ENCODE data around the gene RYR2. TPM values are rescaled to one million over a fixed set of nuclear protein-coding genes. Genes with fewer than 3 reads are reported as not detected.

RYR2 gene
- total RNA-seq, 2 donors from 2014 or later, result 0.15 to 0.26 TPM

GRCh38 chr1:237279629-237280028, 237.6 kb downstream of the RYR2 start:
- Mint-ChIP-seq H3K27me3 (peaks cover 3% of the 10 kb centered on the region), H3K27ac (no peak overlapping the region), H3K4me1 (no peaks in the 10 kb centered on the region), H3K4me3 (no peak overlapping the region), H3K9me3 (no peaks in the 10 kb centered on the region), H3K36me3 (ENCODE audit: low read depth) (no peaks in the 10 kb centered on the region)
- ATAC-seq (replicated peaks), result no peak

DNA sequence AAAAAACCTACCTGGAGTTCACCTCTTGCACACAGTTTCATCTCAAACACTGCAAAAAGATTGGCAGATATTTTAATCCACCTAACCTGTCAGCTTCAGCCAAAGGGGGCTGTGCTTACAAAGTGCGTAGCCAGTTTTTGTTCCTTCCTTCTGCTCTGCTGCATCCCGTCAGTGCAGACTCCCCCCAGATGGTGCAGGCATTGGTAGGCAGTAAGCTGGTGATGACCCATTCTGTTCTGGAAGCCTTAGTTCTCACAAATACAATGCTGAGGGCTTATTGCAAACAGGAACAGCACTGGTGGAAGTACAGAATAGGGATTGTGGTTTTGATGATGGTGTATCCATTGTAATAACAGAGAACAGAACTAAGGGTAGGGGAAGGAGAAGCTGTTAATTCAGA, 239.5 kb downstream of the RYR2 start:
- H3K4me3 Mint-ChIP-seq, result no peak overlapping the region
- no peak for ATAC-seq (replicated peaks)
- H3K27ac Mint-ChIP-seq, result no peak overlapping the region
- no peaks in the 10 kb centered on the region for H3K9me3 Mint-ChIP-seq
- H3K4me1 Mint-ChIP-seq, result no peaks in the 10 kb centered on the region
- H3K36me3 Mint-ChIP-seq (ENCODE audit: low read depth), result no peaks in the 10 kb centered on the region
- peaks cover 3% of the 10 kb centered on the region for H3K27me3 Mint-ChIP-seq

DNA sequence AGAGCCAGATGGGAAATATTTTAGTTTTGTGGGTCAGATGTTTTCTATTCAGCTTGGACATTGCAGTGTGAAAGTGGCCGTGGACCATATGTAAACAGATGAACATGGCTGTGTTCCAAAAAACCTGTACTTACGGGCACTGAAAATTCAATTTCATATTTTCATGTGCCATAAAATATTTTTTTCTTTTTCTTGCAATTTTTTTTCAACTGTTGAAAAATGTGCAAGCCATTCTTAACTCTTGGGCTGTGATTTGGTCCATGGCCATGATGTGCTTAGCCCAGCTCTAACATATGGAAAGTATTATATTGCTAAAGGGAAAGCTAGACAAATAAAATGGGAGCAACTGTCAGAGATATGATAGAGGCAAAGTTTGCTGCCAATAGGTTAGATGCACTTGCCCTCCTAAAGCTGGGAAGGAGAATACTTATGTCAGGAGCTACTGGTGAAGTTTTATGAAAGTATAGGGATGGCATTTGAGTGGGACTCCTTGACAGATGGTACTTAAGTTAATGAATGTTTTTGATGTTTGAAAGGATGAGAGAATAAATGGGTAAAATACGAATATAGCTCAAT, 240.3 kb downstream of the RYR2 start:
- Mint-ChIP-seq H3K36me3 (ENCODE audit: low read depth) (no peaks in the 10 kb centered on the region), H3K9me3 (no peaks in the 10 kb centered on the region), H3K27ac (no peak overlapping the region), H3K4me1 (no peaks in the 10 kb centered on the region), H3K27me3 (peaks cover 3% of the 10 kb centered on the region), H3K4me3 (no peak overlapping the region)
- ATAC-seq (replicated peaks), result no peak

GRCh38 chr1:237287876-237288521, 246.0 kb downstream of the RYR2 start:
- H3K36me3 Mint-ChIP-seq (ENCODE audit: low read depth), result no peaks in the 10 kb centered on the region
- H3K4me1 Mint-ChIP-seq, result no peaks in the 10 kb centered on the region
- H3K4me3 Mint-ChIP-seq, result no peak overlapping the region
- no peak for ATAC-seq (replicated peaks)
- peaks cover 9% of the 10 kb centered on the region for H3K27me3 Mint-ChIP-seq
- H3K27ac Mint-ChIP-seq, result no peak overlapping the region
- H3K9me3 Mint-ChIP-seq, result no peaks in the 10 kb centered on the region

DNA sequence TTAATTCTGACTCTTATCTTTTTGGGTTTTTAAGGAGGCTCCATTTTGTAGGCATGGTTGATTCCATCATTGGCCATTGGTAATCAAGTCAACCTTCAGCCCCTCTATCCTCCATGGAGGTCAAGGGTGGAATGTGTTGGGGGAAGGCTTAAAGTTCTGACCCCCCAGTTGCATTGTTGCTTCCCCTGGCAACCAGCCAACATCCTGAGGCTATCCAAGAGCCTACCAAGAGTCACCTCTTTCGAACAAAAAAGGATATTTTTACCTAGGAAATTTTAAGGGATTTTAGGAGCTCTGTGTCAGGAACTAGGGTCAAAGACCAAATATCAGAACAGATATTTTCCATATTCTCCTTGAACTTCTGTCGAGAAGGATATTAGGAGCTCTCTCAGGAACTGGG, 251.8 kb downstream of the RYR2 start:
- peaks cover 5% of the 10 kb centered on the region for H3K27me3 Mint-ChIP-seq
- H3K4me3 Mint-ChIP-seq, result no peak overlapping the region
- H3K9me3 Mint-ChIP-seq, result no peaks in the 10 kb centered on the region
- H3K27ac Mint-ChIP-seq, result no peak overlapping the region
- no peaks in the 10 kb centered on the region for H3K4me1 Mint-ChIP-seq
- ATAC-seq (replicated peaks), result no peak
- H3K36me3 Mint-ChIP-seq (ENCODE audit: low read depth), result no peaks in the 10 kb centered on the region

GRCh38 chr1:237296861-237297260, 254.9 kb downstream of the RYR2 start:
- no peak for ATAC-seq (replicated peaks)
- no peaks in the 10 kb centered on the region for H3K36me3 Mint-ChIP-seq (ENCODE audit: low read depth)
- H3K27me3 Mint-ChIP-seq, result no peaks in the 10 kb centered on the region
- H3K9me3 Mint-ChIP-seq, result no peaks in the 10 kb centered on the region
- no peak overlapping the region for H3K4me3 Mint-ChIP-seq
- H3K4me1 Mint-ChIP-seq, result no peaks in the 10 kb centered on the region
- H3K27ac Mint-ChIP-seq, result no peak overlapping the region

DNA sequence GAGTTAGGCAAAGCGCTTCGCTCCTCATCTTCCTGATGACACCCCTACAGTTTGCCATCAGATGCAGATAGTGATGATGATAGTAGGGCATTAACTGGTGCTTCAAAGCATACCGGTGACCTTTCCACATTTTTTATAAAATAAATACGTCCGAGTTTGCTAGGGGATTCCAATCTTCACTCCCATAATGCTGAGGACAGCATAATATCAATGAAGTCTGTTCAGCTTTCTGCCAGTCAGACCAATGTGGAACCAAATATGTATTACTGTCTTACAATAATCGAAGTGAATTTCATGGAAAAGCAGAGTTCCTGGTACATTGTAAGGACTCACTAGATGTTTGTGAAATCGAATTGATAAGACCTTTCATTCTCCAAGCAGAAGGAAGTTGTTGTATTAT, 258.7 kb downstream of the RYR2 start:
- Mint-ChIP-seq H3K4me3 (no peak overlapping the region), H3K27ac (no peak overlapping the region), H3K4me1 (no peaks in the 10 kb centered on the region), H3K36me3 (ENCODE audit: low read depth) (no peaks in the 10 kb centered on the region), H3K9me3 (no peaks in the 10 kb centered on the region), H3K27me3 (peaks cover 5% of the 10 kb centered on the region)
- no peak for ATAC-seq (replicated peaks)

DNA sequence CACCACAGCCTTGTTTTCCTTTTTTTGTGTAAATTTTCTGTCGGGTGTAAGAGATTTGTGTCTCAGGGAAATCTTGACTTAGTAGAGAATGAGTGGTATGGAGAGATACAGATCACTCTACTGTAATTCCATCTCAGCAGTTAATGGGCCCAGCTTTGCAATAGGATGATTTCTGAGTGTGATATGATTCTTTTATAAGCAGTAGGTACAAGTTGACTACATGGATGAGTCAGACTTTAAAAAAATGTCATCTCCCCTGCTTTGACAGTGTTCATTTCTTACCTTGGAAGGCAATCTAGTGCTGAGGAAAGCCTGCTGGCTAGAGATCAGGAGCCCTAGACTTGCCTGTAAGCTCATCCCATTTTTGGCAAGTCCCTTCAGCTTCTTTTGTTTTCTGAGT, 261.9 kb downstream of the RYR2 start:
- Mint-ChIP-seq H3K27ac (no peak overlapping the region), H3K9me3 (no peaks in the 10 kb centered on the region), H3K4me3 (no peak overlapping the region), H3K27me3 (peaks cover 5% of the 10 kb centered on the region), H3K36me3 (ENCODE audit: low read depth) (no peaks in the 10 kb centered on the region), H3K4me1 (no peaks in the 10 kb centered on the region)
- no peak for ATAC-seq (replicated peaks)

DNA sequence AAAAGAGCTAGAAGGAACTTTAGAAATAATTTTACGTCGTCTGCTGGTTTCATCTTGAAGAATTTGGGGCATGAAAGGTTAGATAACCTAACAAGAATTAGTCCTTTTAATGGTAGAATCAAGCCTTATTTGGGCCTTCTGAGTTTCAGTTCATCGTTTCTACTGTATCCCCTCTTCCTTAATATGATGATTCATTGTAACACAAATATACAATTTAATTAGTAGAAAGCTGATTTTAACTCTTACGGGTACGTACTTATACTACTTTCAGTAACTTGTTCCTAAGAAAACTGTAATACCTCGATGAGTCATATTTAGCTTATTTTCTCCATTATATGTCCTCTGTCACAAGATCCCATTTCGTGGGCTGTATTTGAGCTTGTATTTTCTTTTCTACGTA, 264.7 kb downstream of the RYR2 start:
- no peak for ATAC-seq (replicated peaks)
- Mint-ChIP-seq H3K27ac (no peak overlapping the region), H3K27me3 (peaks cover 5% of the 10 kb centered on the region)

DNA sequence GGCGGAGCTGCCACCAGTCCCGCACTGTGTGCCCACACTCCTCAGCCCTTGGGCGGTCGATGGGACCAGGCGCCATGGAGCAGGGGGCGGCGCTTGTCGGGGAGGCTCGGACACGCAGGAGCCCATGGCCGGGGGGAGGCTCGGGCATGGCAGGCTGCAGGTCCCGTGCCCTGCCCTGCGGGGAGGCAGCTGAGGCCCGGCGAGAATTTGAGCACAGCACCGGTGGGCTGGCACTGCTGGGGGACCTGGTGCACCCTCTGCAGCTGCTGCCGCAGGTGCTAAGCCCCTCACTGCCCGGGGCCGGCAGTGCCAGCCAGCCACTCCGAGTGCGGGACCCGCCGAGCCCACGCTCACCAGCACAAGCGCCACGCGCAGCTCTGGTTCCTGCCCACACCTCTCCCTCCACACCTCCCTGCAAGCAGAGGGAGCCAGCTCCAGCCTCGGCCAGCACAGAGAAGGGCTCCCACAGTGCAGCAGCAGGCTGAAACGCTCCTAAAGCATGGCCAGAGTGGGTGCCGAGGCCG, 267.7 kb downstream of the RYR2 start:
- Mint-ChIP-seq H3K27me3 (peaks cover 4% of the 10 kb centered on the region), H3K4me1 (no peaks in the 10 kb centered on the region), H3K4me3 (no peak overlapping the region), H3K9me3 (peaks cover 4% of the 10 kb centered on the region), H3K27ac (no peak overlapping the region), H3K36me3 (ENCODE audit: low read depth) (no peaks in the 10 kb centered on the region)
- no peak for ATAC-seq (replicated peaks)

More for the DNA sequence above, 264.7 kb downstream of the RYR2 start:
- no peaks in the 10 kb centered on the region for H3K36me3 Mint-ChIP-seq (ENCODE audit: low read depth)
- H3K4me1 Mint-ChIP-seq, result no peaks in the 10 kb centered on the region
- no peaks in the 10 kb centered on the region for H3K9me3 Mint-ChIP-seq
- H3K4me3 Mint-ChIP-seq, result no peak overlapping the region

GRCh38 chr1:237316352-237316751, 274.4 kb downstream of the RYR2 start:
- no peaks in the 10 kb centered on the region for H3K4me1 Mint-ChIP-seq
- H3K36me3 Mint-ChIP-seq (ENCODE audit: low read depth), result no peaks in the 10 kb centered on the region
- ATAC-seq (replicated peaks), result no peak
- H3K27me3 Mint-ChIP-seq, result peaks cover 5% of the 10 kb centered on the region
- H3K27ac Mint-ChIP-seq, result no peak overlapping the region
- peaks cover 4% of the 10 kb centered on the region for H3K9me3 Mint-ChIP-seq
- no peak overlapping the region for H3K4me3 Mint-ChIP-seq

DNA sequence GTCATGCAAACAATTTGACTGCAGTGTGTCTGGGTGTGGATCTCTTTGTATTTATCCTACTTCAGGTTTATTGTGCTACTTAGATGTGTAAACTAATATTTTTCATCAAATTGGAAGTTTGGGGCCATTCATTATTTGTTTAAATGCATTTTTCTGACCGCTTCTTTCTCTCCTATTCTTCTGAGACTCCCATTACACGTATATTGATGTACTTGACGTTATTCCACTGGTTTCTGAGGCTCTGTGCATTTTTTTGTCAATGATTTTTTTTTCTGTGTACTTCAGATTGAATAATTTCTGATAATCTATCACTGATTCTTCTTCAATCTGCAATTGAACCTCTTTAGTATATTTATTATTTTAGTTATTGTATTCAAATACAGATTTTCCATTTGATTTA, 276.8 kb downstream of the RYR2 start:
- Mint-ChIP-seq H3K4me1 (no peaks in the 10 kb centered on the region), H3K4me3 (no peak overlapping the region), H3K27me3 (peaks cover 5% of the 10 kb centered on the region), H3K27ac (no peak overlapping the region), H3K36me3 (ENCODE audit: low read depth) (no peaks in the 10 kb centered on the region), H3K9me3 (no peaks in the 10 kb centered on the region)
- ATAC-seq (replicated peaks), result no peak

- Mint-ChIP-seq H3K27me3 (peaks cover 5% of the 10 kb centered on the region), H3K4me1 (no peaks in the 10 kb centered on the region), H3K4me3 (no peak overlapping the region), H3K36me3 (ENCODE audit: low read depth) (no peaks in the 10 kb centered on the region), H3K9me3 (no peaks in the 10 kb centered on the region), H3K27ac (no peak overlapping the region)
- no peak for ATAC-seq (replicated peaks)
These were observed 278.9 kb downstream of the RYR2 start for GRCh38 chr1:237320890-237321289.

DNA sequence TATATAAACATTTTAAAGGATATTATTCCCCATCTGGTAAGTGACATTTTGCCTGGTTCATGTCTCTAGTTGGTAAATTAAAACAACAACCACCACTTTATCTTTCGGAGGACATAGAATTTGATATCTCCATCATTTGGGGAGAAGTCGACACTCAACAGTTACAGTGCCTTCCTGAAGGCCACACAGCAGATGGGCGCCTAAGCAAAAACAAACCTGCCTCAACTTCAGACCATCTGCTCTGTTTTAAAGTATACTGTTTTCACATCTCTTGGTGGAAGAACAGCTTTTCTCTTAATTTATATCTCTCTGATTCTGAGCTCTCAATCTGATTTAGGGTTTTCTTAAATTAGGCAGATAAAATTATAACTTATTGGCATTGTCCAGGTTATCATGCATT, 282.2 kb downstream of the RYR2 start:
- Mint-ChIP-seq H3K4me1 (no peaks in the 10 kb centered on the region), H3K27me3 (peaks cover 5% of the 10 kb centered on the region), H3K27ac (no peak overlapping the region), H3K36me3 (ENCODE audit: low read depth) (no peaks in the 10 kb centered on the region), H3K9me3 (no peaks in the 10 kb centered on the region), H3K4me3 (no peak overlapping the region)
- ATAC-seq (replicated peaks), result no peak

- no peak overlapping the region for H3K27ac Mint-ChIP-seq
- no peaks in the 10 kb centered on the region for H3K9me3 Mint-ChIP-seq
- ATAC-seq (replicated peaks), result no peak
- no peak overlapping the region for H3K4me3 Mint-ChIP-seq
- H3K36me3 Mint-ChIP-seq (ENCODE audit: low read depth), result no peaks in the 10 kb centered on the region
- no peaks in the 10 kb centered on the region for H3K4me1 Mint-ChIP-seq
- H3K27me3 Mint-ChIP-seq, result peaks cover 3% of the 10 kb centered on the region
These were observed 285.1 kb downstream of the RYR2 start for GRCh38 chr1:237327061-237327460.
